Sigmoid colon (tissue), 7 donors: Measurements from ENCODE around the gene POU2F2. TPM values are rescaled to one million over a fixed set of nuclear protein-coding genes. Genes with fewer than 3 reads are reported as not detected.

Experiments
- DNase-seq: peaks from one replicate; pipeline ENCODE4 v3.0.0-alpha.2; 2019
- H3K27ac ChIP-seq, 4 donors: fragments of 200-600 bp; sonication (generic); one replicate each; pipeline ENCODE4 v1.5.1; 2016 to 2019; ENCODE audit warnings: mild to moderate bottlenecking in 1 of 4
- H3K27me3 ChIP-seq, 3 donors: fragments of 200-600 bp; sonication (generic); one replicate each; pipeline ENCODE4 v1.5.1; 2019; ENCODE audit warnings: mild to moderate bottlenecking in 1 of 3
- H3K36me3 ChIP-seq, 4 donors: fragments of 200-600 bp; sonication (generic); one replicate each; pipeline ENCODE4 v1.5.1; 2016 to 2019
- H3K4me1 ChIP-seq, 4 donors: fragments of 200-600 bp; sonication (generic); one replicate each; pipeline ENCODE4 v1.5.1; 2017 to 2019
- H3K4me3 ChIP-seq, 4 donors: fragments of 200-600 bp; sonication (generic); one replicate each; pipeline ENCODE4 v1.5.1; 2017 to 2019; ENCODE audit warnings: mild to moderate bottlenecking in 2 of 4, moderate library complexity in 1 of 4
- H3K9me3 ChIP-seq, 4 donors: fragments of 200-600 bp in 3 of 4; sonication (generic) in 3 of 4; one replicate each; pipeline versions ENCODE4 v1.5.1 to v1.6.1; 2013 to 2019
- CTCF ChIP-seq, 4 experiments: fragments of 450-650 bp in 3 of 4; fragments of 200-600 bp in 1 of 4; IDR thresholded peaks; one replicate each; pipeline ENCODE4 v1.5.1; 2016 to 2019; ENCODE audit warnings: antibody characterized with exemption in 4 of 4, mild to moderate bottlenecking in 3 of 4, moderate library complexity in 2 of 4
- EP300 ChIP-seq, 4 donors: sonication (generic); formaldehyde crosslinking; IDR thresholded peaks; one replicate each; pipeline ENCODE4 v1.6.1; 2017; ENCODE audit warnings: antibody characterized with exemption in 4 of 4
- POLR2A ChIP-seq, 2 donors: fragments of 450-650 bp; IDR thresholded peaks; one replicate each; pipeline ENCODE4 v1.6.1; 2016; ENCODE audit warnings: antibody characterized with exemption in 2 of 2, mild to moderate bottlenecking in 2 of 2, moderate library complexity in 2 of 2
- POLR2AphosphoS5 ChIP-seq, 4 donors: sonication (generic); formaldehyde crosslinking; IDR thresholded peaks; one replicate each; pipeline ENCODE4 v1.6.1; 2017; ENCODE audit warnings: antibody characterized with exemption in 4 of 4
- WGBS, 2 donors: extraction: QIAGEN DNeasy Blood & Tissue Kit; methylation state at CpG; one replicate each; pipeline ENCODE4 v1.1.7; 2013; 5-methylcytosine and 5-hydroxymethylcytosine counted together
- intact Hi-C: fragments of 100-400 bp; cut with DNase I; formaldehyde crosslinking; loops from one replicate; pipeline ENCODE4 v1.15.1; 2023
- polyA plus RNA-seq, 3 donors: library from polyadenylated mRNA; stranded (reverse); fragments of 200-250 nt; gene quantifications; one replicate each; pipeline ENCODE4 v1.2.3, GENCODE V29; 2013
- total RNA-seq, 4 donors: library from RNA; depleted of rRNA; stranded (reverse); fragments of >200 nt; gene quantifications; one replicate each; pipeline ENCODE4 v1.1.0, GENCODE V29; 2016
- donor health status: healthy with polysubstance abuse.
- donor health status: Bipolar disorder and iron deficiency.
- donor health status: healthy.

The POU2F2 gene
- total and polyA plus RNA-seq, 7 donors, result 0.60 to 19.0 (median 2.5) TPM

GRCh38 chr19:42121036-42121621 is 11.1 kb downstream of the POU2F2 start:
- no peak for TF ChIP-seq POLR2AphosphoS5 (IDR thresholded peaks at IDR 0.05)
- TF ChIP-seq EP300 (IDR thresholded peaks at IDR 0.05), result no peak
- TF ChIP-seq POLR2A (IDR thresholded peaks at IDR 0.05), result no peak
- TF ChIP-seq CTCF (IDR thresholded peaks at IDR 0.05), result no peak
- no peaks in the 10 kb centered on the region for H3K4me1 ChIP-seq
- peak overlapping the region in 1 of 4 donors; percentile 9 for H3K27ac ChIP-seq
- no peaks in the 10 kb centered on the region for H3K36me3 ChIP-seq
- no peak for DNase-seq
- H3K9me3 ChIP-seq, result no peaks in the 10 kb centered on the region
- H3K27me3 ChIP-seq, result peaks cover 0 to 12% (median 2%) of the 10 kb centered on the region in 3 donors
- H3K4me3 ChIP-seq, result no peak overlapping the region
- 60 to 72% methylated on average over 5 of the region's 5 CpGs for WGBS, 2 donors
- intact Hi-C loops, result no loop called here

GRCh38 chr19:42120276-42120980 is 11.8 kb downstream of the POU2F2 start:
- intact Hi-C loops, result no loop called here
- no peaks in the 10 kb centered on the region for H3K4me1 ChIP-seq
- H3K36me3 ChIP-seq, result no peaks in the 10 kb centered on the region
- 91 to 92% methylated on average over 10 of the region's 10 CpGs for WGBS, 2 donors
- H3K9me3 ChIP-seq, result no peaks in the 10 kb centered on the region
- no peak for DNase-seq
- H3K27me3 ChIP-seq, result peaks cover 0 to 9% (median 2%) of the 10 kb centered on the region in 3 donors
- no peak overlapping the region for H3K27ac ChIP-seq
- TF ChIP-seq POLR2A (IDR thresholded peaks at IDR 0.05), result no peak
- no peak for TF ChIP-seq CTCF (IDR thresholded peaks at IDR 0.05)
- TF ChIP-seq POLR2AphosphoS5 (IDR thresholded peaks at IDR 0.05), result no peak
- no peak for TF ChIP-seq EP300 (IDR thresholded peaks at IDR 0.05)
- no peak overlapping the region for H3K4me3 ChIP-seq

- intact Hi-C loops, result no loop called here
- H3K4me3 ChIP-seq, result no peak overlapping the region
- DNase-seq, result no peak
- no peaks in the 10 kb centered on the region for H3K9me3 ChIP-seq
- peaks cover 0 to 13% (median 0%) of the 10 kb centered on the region in 4 donors for H3K4me1 ChIP-seq
- H3K27ac ChIP-seq, result no peak overlapping the region
- TF ChIP-seq EP300 (IDR thresholded peaks at IDR 0.05) (no peak), CTCF (IDR thresholded peaks at IDR 0.05) (no peak), POLR2AphosphoS5 (IDR thresholded peaks at IDR 0.05) (no peak), POLR2A (IDR thresholded peaks at IDR 0.05) (no peak)
- H3K36me3 ChIP-seq, result no peaks in the 10 kb centered on the region
- H3K27me3 ChIP-seq, result no peaks in the 10 kb centered on the region
- 87 to 92% methylated on average over 6 of the region's 6 CpGs for WGBS, 2 donors
These were observed 15.2 kb downstream of the POU2F2 start for GRCh38 chr19:42117076-42117475.

- intact Hi-C loops, result no loop called here
These were observed 15.8 kb downstream of the POU2F2 start for GRCh38 chr19:42116308-42117075.

More at GRCh38 chr19:42116308-42117075, 15.8 kb downstream of the POU2F2 start:
- TF ChIP-seq EP300 (IDR thresholded peaks at IDR 0.05) (no peak), POLR2AphosphoS5 (IDR thresholded peaks at IDR 0.05) (no peak), POLR2A (IDR thresholded peaks at IDR 0.05) (no peak), CTCF (IDR thresholded peaks at IDR 0.05) (no peak)
- Histone ChIP-seq H3K9me3 (no peaks in the 10 kb centered on the region), H3K4me1 (peaks cover 0 to 13% (median 0%) of the 10 kb centered on the region in 4 donors), H3K27ac (no peak overlapping the region), H3K27me3 (no peaks in the 10 kb centered on the region), H3K4me3 (no peak overlapping the region), H3K36me3 (no peaks in the 10 kb centered on the region)
- 91 to 94% methylated on average over 20 of the region's 20 CpGs for WGBS, 2 donors
- no peak for DNase-seq
